Measurements from ENCODE around the gene NKX2-2. TPM values are rescaled to one million over a fixed set of nuclear protein-coding genes. Genes with fewer than 3 reads are reported as not detected.

The NKX2-2 gene
- total and polyA plus RNA-seq, 2 of the 4 experiments (the other 2 are of a cell fraction), result not detected

GRCh38 chr20:21521596-21522480 lies 8.0 kb upstream of the NKX2-2 start:
- no peak overlapping the region for H3K4me2 ChIP-seq (ENCODE audit: low read depth, low read length)
- H3K4me1 ChIP-seq (ENCODE audit: control insufficient read depth, insufficient read depth, low read length), result no peaks in the 10 kb centered on the region
- H2AK9ac ChIP-seq (replicated peaks; ENCODE audit: low read depth, low read length, poor library complexity), result no peak overlapping the region
- 0 out of 2 replicates have a peak, but pooled peaks cover 2% of the 10 kb centered on the region for H3K9me3 ChIP-seq (ENCODE audit: control insufficient read depth, insufficient read depth, low read length)
- H3K23ac ChIP-seq (ENCODE audit: low read depth, low read length), result no peak overlapping the region
- no peaks in the 10 kb centered on the region for H3K79me1 ChIP-seq (ENCODE audit: low read depth in 1 of 2, low read length in 2 of 2)
- no peak overlapping the region for H3K14ac ChIP-seq (replicated peaks; ENCODE audit: low read depth, low read length)
- ChIA-PET POLR2A (ENCODE audit: unreplicated experiment) (no interaction called here), CTCF (no interaction called here)
- intact Hi-C loops (cut with micrococcal nuclease), result no loop called here
- H4K5ac ChIP-seq (ENCODE audit: low read depth, low read length), result no peak overlapping the region
- H3K9ac ChIP-seq (ENCODE audit: low read depth, low read length), result no peak overlapping the region
- no peak overlapping the region for H3K4ac ChIP-seq (ENCODE audit: low read depth, low read length)
- in situ Hi-C loops (cut with MboI; ENCODE audit: low sequenced_read_pairs), result no loop called here
- no peak overlapping the region for H2BK20ac ChIP-seq (ENCODE audit: low read depth, low read length)
- H3K27ac ChIP-seq (ENCODE audit: insufficient read depth, low read length), result no peak overlapping the region
- WGBS, 2 experiments (ENCODE audit: extremely low coverage in 2 of 2, insufficient read length in 1 of 2), result 1% methylated on average over 63 of the region's 104 CpGs; no CpG with 5 or more reads in 1 of the 2 experiments
- no peak overlapping the region for H3K18ac ChIP-seq (ENCODE audit: low read depth, low read length)
- H2BK5ac ChIP-seq (ENCODE audit: low read depth, low read length, poor library complexity, severe bottlenecking), result no peak overlapping the region
- no peak overlapping the region for H3K4me3 ChIP-seq (ENCODE audit: insufficient read depth, low read depth, low read length)
- DNase-seq, result no peak
- dilution Hi-C loops (cut with HindIII; ENCODE audit: low sequenced_read_pairs, unreplicated experiment), result no loop called here
- H3K36me3 ChIP-seq (ENCODE audit: control insufficient read depth, insufficient read depth, low read length), result no peaks in the 10 kb centered on the region
- H3K27me3 ChIP-seq (ENCODE audit: control insufficient read depth, insufficient read depth, low read length), result peaks cover 78% of the 10 kb centered on the region
- no TSS peak for BruUV-seq (replicated peaks)
- no peak overlapping the region for H4K91ac ChIP-seq (ENCODE audit: insufficient read depth, low read depth, low read length)
- no peak overlapping the region for H2AK5ac ChIP-seq (ENCODE audit: low read depth, low read length)
- H2AFZ ChIP-seq (replicated peaks; ENCODE audit: low read length, poor library complexity), result peak overlapping the region; percentile 33
- no peak overlapping the region for H3K56ac ChIP-seq (ENCODE audit: extremely low read depth, insufficient read depth, low read length)
- H4K20me1 ChIP-seq (ENCODE audit: insufficient read depth, low read length), result no peaks in the 10 kb centered on the region
- no peak for ATAC-seq (ENCODE audit: low read depth)
- TF ChIP-seq SMC3 (IDR thresholded peaks at IDR 0.05; ENCODE audit: low read depth, low read length), result no peak
- H2BK15ac ChIP-seq (ENCODE audit: low read depth, low read length), result no peak overlapping the region
- no peak overlapping the region for H4K8ac ChIP-seq (ENCODE audit: low read depth in 2 of 2, low read length in 2 of 2)
- H3K9me1 ChIP-seq (ENCODE audit: insufficient read depth, low read length), result no peaks in the 10 kb centered on the region
- H2BK120ac ChIP-seq (ENCODE audit: low read depth, low read length), result no peak overlapping the region
